Measurements from ENCODE around the gene FAM236C.
"Not testable (repeated sequence)": the region's sequence is repeated elsewhere in the genome, so short reads cannot be mapped to it uniquely, and the experiment has no call there.

Gene FAM236C

DNA sequence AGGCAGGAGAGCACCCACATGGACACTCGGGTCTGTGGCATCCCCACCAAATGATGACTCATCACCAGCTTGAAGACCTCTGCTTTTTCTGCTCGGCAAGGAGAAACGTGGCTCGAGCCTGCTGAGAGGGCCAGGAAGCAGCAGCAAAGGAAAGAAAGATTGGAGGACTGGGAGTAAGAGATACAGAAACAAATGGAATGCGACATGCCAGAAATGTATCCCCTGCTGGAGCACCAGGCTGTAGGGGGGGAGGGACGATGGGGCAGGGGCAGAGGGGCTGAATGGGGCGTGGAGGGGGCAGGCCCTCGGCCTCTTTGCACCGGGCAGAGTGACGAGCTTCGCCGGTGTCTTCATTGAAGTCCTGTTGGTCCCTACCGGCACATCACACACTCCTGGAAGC is at the start of gene FAM236C:
Gene FAM236C, plus strand, starts transcription at position 301 of the 400 bp plus-strand sequence. CDS start 100 bp downstream, outside the sequence.
- not testable (repeated sequence) for DNase-seq

- not testable (repeated sequence) for DNase-seq
Measured at GRCh38 chrX:72882898-72883297, 29.5 kb upstream of the FAM236C start.

DNA sequence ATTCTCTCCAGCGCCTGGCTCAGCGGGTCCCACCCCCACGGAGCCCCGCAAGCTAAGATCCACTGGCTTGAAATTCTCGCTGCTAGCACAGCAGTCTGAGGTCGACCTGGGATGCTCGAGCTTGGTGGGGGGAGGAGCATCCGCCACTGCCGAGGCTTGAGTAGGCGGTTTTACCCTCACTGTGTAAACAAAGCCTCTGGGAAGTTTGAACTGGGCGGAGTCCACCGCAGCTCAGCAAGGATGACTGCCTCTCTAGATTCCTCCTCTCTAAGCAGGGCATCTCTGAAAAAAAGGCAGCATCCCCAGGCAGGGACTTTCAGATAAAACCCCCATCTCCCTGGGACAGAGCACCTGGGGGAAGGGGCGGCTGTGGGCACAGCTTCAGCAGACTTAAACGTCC is 22.7 kb upstream of the FAM236C start:
- not testable (repeated sequence) for DNase-seq

DNA sequence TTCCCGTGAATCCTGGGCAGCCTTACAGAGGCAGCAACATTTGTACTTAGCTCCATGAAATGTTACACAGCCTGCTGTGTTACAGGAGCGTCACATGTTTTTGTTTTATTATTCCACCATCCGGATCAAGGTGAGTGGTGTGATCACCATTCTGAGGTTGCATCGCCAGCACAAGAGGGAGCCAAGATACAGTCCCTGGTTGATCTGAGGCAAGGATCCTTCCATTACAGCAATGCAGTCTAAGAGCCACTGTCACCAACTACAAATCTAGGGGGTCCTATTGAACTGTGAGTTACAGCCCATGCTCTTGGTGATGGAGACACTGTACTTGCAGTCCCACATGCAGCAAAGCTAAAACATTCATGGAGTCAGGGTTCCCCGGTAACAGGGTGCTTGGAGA is 3.7 kb downstream of the FAM236C start:
- not testable (repeated sequence) for DNase-seq

DNA sequence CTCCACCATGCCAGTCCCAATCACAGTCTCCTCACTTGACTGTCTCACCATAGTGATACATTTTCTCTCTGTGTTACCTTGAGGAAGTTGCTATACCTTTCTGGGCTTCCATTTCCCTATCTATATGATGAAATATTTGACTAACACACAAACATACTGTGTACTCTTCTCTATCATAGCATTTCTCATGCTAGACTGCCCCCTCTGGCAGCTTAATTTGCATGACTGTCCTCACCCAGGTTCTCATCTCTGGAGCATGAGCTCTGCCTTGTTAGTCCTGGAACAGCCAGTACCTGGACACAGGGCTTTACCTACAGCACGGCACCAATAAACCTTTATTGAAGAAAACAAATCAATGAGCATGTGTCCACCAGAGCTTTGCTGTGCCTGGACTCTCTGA is 19.9 kb downstream of the FAM236C start:
- not testable (repeated sequence) for DNase-seq

GRCh38 chrX:72936455-72936854 is 24.0 kb downstream of the FAM236C start:
- DNase-seq = not testable (repeated sequence)

- DNase-seq = not testable (repeated sequence)
Measured at GRCh38 chrX:72936882-72937455, 24.6 kb downstream of the FAM236C start.

DNA sequence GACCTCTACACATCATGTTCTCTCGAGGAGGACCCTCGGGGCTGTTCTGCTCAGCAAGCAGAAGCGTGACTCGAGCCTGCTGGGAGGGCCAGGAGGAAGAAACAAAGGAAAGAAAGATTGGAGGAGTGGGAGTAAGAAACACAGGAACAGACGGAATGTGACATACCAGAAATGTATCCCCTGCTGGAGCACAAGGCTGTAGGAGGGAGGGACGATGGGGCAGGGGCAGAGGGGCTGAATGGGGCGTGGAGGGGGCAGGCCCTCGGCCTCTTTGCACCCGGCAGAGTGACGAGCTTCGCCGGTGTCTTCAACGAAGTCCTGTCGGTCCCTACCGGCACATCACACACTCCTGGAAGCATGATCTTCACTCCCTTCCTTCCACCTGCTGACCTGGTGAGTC is 25.5 kb downstream of the FAM236C start, which contains the start of gene FAM236A:
Gene FAM236A, plus strand, starts transcription at position 301 of the 400 bp plus-strand sequence. Its CDS starts 57 bp downstream, at position 358.
- not testable (repeated sequence) for DNase-seq

DNA sequence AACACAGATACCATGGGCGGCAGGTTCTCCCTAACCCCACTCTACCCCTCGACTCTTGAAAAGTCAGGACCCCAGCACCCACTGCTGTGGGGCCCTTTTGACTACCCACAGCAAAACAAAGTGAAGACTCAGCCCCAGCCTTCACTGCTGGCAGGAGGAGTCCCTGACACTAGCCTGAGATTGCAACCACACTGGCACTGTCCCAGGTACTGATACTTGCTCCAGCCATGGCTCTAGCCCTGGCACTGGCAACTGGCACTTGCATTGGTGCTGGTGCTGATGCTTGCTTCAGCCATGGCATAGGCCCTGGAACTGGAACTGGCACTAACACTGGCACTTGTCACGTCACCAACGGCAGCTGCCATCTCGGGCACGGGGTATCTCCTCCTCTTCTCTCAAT is 29.9 kb downstream of the FAM236C start:
- DNase-seq = not testable (repeated sequence)

DNA sequence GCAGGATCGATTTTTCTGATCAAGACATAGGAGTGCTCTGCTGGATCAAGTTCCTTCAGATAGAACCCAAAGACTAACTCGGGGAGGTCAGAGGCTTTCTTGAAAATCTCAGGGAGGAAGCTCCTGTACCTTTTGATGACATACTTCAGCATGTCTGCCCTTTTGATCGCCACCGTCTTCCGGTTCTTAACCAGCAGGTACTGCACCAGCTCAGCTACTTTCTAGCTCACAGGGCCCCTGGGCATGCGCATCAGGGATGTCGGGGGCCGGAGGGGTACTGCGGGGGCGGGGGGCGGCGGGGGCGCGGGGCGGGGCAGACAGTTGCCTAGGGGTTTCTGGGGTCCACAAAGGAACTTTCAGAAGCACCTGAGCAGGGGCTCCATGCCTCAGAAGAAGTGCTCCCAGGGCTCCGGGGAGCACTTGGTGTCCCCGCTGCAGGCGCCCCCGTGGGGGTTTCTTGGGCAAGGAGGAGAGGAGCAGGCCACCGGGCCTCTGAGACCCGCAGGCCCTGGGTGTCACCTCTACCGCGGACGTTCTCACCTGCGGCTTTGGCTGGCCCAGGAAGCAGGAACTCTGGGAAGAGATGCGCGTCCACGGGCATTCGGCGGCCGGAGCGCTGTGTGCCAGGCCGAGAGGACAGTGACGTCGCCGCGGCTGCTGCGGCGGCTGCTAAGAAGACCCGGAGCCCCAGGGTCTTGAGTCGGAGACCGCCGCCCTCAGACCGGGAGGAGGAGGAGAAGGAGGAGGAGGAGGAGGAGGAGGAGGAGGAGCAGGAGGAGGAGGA is 30.8 kb downstream of the FAM236C start:
- not testable (repeated sequence) for DNase-seq

DNA sequence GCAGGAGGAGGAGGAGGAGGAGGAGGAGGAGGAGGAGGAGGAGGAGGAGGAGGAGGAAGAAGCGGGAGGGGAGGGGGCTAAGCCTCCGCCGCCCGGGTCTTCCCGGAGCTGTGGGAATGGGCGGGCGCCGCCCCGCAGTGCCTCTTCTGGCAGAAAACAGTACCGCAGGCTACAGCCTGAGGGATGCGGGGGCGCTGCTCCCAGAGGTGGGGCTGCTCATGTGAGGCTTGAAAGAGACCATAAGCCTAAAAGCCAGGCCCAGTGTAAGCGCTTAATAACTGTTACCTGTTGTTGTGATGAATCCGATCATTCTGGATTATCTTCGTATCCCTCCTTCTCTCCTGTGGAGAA is 31.4 kb downstream of the FAM236C start, which contains the start of gene DMRTC1:
Gene DMRTC1, minus strand, starts transcription at position 19 of the 351 bp plus-strand sequence. CDS start 68,143 bp downstream, outside the sequence.
- not testable (repeated sequence) for DNase-seq

- DNase-seq = not testable (repeated sequence)
Measured at GRCh38 chrX:72959971-72960370, 47.6 kb downstream of the FAM236C start.

Measured in activated CD4-positive, alpha-beta T cell treated with anti-CD3 and anti-CD28 coated beads, Interleukin-10, Interleukin-2, amounts not matched to agents 100 ng/mL and 50 ng/mL, durations not matched to agents 16 hours and 8 hours (primary cell).